M059J (cell line): ENCODE data around the gene TRAPPC13. TPM values are rescaled to one million over a fixed set of nuclear protein-coding genes. Genes with fewer than 3 reads are reported as not detected.
"Not testable (repeated sequence)": the region's sequence is repeated elsewhere in the genome, so short reads cannot be mapped to it uniquely, and the experiment has no call there.

Experiments
- DNase-seq: peaks from one replicate; pipeline ENCODE4 v3.0.0-alpha.2; 2012; ENCODE audit warnings: low read depth
- total RNA-seq: library from RNA; depleted of rRNA; stranded (reverse); fragments of >200 nt; shearing (Covaris generic); gene quantifications from 2 replicates; pipeline ENCODE4 v1.2.3, GENCODE V29; 2014; rRNA removed

TRAPPC13 gene, protein sequence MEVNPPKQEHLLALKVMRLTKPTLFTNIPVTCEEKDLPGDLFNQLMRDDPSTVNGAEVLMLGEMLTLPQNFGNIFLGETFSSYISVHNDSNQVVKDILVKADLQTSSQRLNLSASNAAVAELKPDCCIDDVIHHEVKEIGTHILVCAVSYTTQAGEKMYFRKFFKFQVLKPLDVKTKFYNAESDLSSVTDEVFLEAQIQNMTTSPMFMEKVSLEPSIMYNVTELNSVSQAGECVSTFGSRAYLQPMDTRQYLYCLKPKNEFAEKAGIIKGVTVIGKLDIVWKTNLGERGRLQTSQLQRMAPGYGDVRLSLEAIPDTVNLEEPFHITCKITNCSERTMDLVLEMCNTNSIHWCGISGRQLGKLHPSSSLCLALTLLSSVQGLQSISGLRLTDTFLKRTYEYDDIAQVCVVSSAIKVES
- total RNA-seq: 27.8 and 39.3 TPM in 2 replicates

DNA sequence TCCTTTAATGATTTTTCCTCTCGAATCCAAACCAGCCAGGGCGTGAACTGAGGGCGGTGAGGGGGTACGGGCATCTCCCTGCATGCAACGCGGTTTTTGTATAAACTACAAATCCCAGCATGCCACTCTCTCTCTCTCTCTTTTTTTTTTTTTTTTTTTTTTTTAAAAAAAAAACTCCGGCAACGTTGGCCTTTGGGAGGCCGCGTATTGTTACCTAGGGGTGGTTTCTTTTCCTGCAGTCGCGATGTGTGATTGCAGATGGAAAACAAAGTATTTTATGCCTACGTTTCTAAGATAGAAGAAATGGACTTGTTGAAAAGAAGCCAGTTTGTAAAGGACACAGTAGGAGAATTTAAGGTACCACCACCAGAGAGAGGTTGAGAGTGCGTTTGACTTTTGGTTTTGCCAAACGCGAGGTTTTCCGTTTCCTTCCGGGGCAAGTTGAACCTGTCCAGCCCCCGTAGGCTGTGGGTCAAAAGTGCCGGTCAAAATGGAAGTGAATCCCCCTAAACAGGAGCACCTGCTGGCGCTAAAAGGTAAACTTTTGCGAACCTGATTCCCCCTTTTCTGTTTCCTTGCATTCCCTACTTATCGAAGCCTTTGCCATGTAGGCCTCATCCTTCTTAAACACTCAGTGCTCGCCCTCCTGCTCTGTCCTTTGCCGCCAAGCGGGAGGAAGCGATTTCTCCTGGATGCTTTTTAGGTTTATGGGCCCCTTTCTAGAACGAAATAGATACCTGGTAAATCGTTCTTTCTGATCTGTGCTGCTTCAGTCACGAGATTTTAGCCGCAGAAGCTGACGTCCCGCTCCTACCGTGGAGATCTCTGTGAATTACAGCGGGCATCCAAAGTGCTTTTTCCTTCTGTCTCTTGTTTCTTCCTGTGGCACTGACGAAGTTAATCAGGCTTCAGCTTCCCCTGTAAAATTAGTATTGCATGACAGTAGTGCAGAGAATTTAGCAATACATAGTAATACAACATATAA is at the start of gene TRAPPC13, which contains the start of gene SHLD3:
Gene TRAPPC13 (plus strand): TSS at position 457 of the 985 bp plus-strand sequence. CDS start 34 bp downstream, at position 491.
Gene SHLD3 (plus strand): TSS at position 457 of the 985 bp plus-strand sequence. CDS start 4,561 bp downstream, outside the sequence.
- DNase-seq: peak; percentile 88

DNA sequence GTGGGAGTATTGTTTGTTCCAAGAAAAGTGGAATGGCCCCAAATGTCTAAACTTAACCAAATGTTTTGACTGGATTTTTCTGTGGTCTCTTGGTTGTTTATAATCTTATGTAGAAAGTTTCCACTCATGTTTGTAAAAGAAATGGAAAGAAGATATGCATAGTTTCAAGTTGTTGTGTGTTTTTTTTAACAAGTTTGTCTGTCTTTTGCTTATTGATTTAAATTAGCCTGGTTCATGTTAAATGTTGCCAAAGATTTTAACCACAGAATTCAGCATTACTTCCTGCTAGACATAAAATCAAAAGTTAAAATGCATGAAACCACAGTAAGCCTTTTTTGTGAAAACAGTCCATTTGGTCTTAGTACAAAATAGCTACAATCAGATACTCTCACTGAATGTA is 47.7 kb upstream of the TRAPPC13 start:
- DNase-seq: peak; percentile 17

DNA sequence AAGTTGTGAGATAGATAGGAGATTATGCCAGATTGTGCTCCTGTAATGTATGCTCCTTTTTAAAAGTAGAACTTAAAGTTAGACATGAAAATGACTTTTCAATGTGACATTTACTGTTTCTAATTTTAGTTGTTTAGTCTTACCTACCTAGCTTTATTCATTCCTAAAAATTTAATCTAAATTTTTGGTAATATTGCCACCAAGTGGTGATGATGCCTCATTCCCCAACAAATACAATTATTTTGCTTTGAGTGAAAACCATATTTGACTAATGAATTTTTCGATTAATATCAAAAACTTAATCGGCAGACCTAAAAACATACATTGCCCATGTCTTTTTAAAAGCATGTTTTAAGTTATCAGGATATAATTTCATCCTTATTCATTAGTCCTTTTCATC is 36.1 kb upstream of the TRAPPC13 start:
- DNase-seq: no peak

DNA sequence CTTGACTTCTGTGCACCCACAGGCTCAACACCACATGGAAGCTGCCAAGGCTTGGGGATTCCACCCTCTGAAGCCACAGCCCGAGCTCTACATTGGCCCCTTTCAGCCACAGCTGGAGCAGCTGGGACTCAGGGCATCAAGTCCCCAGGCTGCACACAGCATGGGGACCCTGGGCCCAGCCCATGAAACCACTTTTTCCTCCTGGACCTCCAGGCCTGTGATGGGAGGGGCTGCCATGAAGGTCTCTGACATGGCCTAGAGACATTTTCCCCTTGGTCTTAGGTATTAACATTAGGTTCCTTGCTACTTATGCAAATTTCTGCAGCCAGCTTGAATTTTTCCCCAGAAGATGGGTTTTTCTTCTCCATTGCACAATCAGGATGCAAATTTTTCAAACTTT is 23.1 kb upstream of the TRAPPC13 start:
- DNase-seq: not testable (repeated sequence)

DNA sequence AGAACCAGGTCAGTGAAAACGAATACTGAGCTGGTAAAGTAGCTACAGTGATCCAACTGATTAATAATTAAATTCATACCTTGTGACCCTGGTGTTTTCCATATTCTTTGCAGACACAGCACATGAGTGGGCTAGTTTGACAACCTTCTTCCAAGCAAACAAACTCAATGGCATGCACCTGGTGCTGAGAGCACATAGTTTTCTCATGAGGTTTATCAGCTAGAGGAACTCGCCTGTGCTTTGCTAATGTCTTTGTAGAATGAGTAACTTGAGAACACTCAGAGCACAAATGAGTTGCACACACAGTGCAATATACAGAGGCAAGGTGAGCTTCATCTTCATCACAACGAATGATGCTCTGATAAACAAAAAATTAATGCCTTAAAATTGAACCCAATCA is 13.3 kb upstream of the TRAPPC13 start:
- no peak for DNase-seq

DNA sequence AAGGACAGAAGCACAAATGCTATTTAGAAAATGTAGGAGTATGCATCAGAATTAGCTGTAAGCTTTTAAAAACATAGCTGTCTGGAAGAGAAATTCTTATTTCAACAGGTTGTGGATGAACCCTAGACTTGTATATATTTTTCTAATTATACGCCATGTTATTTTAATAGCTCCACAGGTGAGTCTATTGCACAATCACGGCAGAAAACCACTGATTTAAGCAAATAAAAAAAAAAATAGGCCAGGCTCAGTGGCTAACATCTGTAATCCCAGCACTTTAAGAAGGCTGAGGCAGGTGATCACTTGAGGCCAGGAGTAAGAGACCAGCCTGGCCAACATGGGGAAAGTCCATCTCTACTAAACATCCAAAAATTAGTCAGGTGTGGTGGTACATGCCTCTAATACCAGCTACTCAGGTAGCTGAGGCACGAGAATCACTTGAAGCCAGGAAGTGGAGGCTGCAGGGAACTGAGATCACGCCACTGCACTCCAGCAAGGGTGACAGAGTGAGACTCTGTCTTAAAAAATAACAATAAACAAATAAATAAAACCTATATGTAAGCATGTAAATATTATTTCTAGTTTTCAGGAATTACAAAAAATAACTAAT is 12.4 kb upstream of the TRAPPC13 start:
- no peak for DNase-seq

DNA sequence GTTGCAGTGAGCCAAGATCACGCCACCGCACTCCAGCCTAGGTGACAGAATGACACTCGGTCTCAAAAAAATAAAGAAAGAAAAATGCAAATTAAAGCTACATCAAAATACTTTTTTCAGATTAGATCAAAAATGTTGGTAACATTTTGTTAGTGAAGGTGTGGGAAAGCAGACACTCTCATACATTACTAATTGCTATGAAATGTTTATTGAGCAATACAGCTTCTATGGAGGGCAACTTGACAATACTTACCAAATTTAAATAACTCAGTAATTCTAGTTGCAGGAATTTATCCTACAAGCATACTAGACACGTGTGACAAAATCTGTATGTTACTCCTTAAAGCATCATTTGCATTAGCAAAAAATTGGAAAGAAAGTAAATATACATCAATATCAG is 4.8 kb upstream of the TRAPPC13 start:
- no peak for DNase-seq

DNA sequence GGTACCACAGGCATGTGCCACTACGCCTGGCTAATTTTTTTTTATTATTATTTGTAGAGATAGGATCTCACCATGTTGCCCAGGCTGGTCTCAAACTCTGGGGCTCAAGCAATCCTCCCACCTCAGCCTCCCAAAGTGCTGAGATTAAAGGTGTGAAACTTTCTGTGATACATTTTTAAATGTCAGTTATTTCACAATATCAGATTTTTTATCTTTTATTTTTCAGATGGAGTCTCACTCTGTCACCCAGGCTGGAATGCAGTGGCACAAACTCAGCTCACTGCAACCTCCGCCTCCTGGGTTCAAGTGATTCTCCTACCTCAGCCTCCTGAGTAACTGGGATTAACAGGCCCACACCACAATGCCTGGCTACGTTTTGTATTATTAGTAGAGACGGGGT is 2.9 kb upstream of the TRAPPC13 start:
- not testable (repeated sequence) for DNase-seq

DNA sequence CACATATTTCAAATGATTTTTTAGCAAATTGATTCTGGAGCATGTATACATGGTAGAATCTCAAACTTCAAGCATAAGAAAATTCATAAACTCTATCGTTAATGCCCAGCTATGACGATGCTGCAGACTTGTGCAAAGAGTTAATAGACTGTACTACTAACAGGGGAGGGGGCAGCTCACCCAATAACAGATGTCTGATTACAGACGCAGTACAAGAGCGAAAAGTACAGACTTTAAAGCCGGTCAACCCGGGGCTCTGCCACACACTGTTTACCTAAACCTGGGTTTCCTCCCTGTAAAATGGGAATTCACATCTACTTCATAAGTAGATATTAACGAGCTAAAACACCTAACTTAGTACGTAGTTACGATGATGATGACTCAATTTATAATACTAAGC is 1.3 kb upstream of the TRAPPC13 start:
- DNase-seq: peak; percentile 6

DNA sequence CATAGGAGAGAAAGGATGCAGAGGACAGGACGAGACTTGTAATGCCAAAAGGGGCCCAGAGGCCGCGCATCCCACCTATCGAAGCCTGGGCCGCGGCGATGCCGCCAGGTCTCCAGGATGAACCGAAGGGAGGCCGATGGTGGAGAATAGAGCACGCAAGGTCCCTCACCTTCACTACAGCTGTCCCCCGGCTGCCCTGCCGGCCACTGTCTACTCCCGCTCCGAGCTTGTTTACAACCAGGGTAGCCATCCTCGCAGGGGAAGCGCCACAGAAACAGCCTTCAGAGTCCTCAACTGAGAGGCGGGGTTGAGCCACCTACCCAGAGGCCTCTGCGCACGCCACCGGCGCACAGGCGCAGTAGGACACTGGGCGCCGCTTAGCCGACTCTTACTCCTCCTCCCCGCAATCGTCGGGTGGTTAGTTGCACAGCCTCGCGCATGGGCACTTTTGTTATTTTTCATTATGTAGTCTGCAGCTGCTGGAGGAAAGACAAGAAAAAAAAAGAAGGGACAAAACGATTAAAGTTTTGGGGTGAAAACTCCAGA is 729 bp upstream of the TRAPPC13 start, which contains the start of gene TRIM23:
Gene TRIM23 (minus strand): TSS at position 309 of the 546 bp plus-strand sequence. CDS start 59 bp downstream, at position 250.
- peak; percentile 93 for DNase-seq

DNA sequence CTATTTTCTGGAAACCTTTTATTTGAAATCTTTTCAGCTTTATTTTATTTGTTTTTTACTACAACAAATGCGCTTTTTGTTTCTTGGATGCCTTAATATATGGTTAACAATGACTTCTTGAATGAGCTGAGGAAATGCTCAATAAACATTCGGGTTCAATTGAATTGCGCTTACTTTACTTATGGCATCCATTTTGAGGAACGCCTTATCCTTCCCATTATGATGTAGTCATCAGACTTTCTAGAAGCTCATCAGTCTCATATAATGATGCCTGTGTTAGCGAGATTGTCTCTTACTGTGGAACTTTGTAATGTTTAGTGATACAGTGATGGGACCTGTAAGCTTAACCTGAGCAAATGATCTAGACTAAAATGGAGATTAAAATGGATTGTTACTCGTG is 916 bp downstream of the TRAPPC13 start:
- no peak for DNase-seq

DNA sequence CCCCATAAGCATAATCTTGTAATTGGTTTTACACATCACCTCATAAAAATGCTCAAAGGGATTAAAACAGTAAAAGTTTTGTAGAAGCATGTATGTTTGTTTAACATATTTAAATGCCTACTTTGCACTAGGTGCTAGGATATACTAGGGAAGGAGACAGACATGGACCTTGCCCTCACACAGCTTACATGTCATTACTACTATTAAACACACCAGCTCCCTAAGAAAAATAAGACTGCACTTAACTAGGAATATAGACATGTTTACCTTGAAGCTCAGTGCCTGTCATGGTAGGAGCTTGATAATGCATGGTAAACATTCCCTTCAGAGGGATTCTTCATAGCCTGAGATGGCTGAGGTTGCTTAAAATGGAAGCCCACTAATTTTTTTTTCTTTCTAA is 6.2 kb downstream of the TRAPPC13 start:
- DNase-seq: no peak

DNA sequence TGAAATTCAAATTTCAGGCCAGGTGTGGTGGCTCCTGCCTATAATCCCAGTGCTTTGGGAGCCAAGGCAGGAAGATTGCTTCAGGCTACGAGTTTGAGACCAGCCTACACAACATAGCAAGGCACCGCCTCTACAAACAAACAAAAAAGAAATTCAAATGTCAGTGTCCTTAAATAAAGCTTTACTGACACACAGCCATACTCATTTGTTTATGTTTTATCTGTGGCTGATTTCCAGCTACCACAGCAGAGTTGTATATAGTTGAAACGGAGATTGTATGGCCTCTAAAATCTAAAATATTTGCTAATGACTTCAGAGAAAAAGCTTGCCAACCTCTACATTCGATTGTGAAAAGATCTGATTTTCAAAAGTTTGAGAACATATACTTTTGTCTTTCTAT is 15.4 kb downstream of the TRAPPC13 start:
- DNase-seq: no peak

DNA sequence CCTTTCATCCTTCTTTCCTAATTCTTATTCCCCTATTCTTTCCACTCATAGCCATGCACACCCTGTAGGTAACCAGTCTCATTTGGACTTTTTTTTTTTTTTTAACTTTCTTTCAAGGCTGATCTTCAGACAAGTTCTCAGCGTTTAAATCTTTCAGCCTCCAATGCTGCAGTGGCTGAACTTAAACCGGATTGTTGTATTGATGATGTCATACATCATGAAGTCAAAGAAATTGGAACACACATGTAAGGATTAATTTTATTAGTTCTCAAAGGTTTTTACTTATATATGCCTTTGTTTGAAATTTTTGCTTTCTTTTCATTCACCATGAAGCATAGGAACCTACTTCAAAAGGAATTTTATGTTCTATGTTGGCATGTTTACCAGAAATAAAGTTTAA is 22.1 kb downstream of the TRAPPC13 start:
- DNase-seq: no peak

DNA sequence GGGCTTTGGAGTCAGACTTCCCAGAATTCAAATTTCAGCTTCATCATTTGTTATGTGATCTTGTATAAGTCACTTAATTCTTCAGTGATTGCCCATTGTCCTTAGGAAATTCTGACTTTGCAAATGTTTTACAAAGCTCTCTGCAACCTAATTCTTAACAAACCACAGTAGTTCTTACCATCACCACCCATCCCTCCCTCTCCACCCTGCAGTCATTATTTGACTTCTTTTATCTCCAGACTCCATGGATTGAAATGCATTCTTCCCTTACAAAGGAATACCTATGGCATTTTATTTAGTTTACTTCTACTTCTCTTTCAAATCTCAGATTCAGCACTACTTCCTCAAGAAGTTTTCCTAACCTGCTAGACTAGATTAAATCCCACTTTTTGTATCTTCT is 23.1 kb downstream of the TRAPPC13 start:
- DNase-seq: no peak

DNA sequence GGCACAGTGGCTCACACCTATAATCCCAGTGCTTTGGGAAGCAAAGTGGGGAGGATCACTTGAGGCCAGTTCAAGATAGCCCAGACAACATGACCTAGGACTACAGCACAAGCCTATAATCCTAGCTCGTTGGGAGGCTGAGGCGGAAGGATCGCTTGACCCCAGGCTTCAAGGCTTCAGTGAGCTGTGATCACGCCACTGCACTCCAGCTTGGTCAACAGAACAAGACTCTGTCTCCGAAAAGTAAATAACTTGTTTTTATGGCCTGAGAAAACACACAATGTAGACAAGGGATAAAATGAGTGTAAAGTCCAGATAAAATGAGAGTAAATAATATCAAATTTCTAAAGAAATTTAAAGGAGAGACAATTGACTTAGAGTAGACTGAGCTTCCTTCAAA is 26.3 kb downstream of the TRAPPC13 start:
- DNase-seq: no peak

DNA sequence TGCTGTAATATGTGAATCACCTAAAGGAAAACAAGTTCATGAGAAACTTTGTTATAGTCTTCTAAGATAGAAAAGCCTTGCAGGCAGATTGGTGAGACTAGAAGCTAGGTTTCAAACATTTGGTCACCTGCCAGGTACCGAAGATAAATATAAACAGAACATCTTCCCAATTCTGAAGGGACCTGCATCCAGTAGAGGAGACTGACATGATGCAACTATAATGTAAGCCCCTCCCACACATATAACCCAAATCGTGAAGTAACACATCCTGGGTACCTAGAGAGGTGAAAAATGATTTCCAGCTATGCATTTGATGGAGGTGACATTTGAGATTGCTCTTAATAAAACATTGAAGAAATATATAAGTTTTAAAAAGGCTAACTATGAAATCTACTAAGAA is 29.9 kb downstream of the TRAPPC13 start:
- no peak for DNase-seq

DNA sequence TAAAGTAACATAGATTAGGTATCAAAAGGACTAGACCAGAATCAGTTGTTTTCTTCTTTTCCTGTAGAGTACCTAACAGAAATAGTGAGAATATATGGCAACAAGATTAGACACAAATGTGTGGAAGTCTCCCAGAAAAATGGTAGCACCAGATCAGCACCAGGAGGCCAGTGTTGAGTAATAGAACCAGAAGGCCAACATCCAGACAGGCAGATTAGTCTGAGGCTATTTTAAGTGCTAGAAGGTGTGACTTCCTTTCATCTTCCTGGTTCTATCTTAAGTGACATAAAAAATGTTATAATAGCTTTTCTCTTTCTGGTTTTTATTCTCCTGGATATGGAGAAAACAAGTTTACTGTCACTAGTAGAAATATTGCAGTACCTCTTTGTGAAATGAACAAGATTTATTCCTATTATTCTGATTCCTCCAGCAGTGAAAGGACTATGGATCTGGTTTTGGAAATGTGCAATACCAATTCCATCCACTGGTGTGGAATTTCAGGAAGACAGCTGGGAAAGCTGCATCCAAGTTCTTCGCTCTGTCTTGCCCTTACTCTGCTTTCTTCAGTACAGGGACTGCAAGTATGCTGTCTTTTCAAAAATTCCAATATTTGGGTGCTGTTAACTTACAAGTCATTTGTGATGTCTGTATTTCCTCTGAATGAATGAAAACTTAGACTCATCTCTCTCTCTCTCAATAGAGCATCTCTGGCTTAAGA is 39.1 kb downstream of the TRAPPC13 start:
- DNase-seq: peak; percentile 17

DNA sequence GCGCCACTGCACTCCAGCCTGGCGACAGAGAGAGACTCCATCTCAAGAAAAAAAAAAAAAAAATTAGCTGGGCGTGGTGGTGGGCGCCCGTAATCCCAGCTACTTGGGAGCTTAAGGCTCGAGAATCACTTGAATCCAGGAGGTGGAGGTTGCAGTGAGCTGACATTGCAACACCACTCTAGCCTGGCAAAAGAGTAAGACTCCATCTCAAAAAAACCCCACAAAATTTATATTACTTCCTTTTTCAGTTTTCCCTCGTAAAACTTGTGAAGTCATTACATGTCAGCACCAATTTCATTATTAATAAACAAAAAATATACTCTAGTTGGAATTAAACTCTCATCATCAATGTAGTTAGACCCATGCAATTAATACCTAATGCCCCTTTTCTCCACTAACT is 43.9 kb downstream of the TRAPPC13 start:
- DNase-seq: no peak

DNA sequence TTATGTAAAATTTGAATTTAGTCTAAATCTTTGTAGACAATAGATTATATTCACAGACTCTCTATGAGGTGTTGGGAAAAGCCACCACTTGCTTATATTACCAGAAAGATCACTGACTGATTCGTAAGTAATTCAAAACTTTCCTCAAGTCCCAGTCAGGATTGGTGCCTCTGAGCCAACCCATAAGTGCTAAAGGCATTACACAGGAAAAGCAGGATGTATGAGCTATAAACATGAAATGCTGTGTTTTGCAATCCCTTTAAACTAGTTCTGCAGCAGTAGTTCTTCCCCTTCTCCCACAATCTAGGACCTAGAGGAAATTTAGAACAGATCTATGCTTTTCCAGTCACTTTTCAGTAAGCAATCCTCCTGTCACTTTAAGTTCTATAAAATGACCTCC is 48.0 kb downstream of the TRAPPC13 start:
- DNase-seq: peak; percentile 3

DNA sequence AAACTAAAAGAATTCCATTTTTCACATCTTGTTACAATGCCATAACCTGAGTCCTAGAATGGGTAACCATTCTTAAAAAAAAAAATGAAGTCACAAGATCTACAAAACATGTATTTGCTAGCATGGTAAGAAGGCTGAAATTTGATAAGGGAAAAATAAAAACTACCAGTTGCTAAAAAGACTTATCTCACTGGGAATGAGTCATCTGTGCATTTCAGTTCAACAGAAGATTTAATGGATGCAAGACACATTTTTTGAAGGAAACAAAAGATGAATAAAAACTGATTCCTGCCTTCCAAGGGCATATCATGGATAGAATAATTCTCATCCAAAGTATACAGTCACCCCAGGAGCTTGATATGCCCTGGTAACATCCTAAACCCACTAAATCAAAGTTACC is 49.9 kb downstream of the TRAPPC13 start:
- DNase-seq: peak; percentile 25
